ENCODE data around the gene RAF1. TPM values are rescaled to one million over a fixed set of nuclear protein-coding genes. Genes with fewer than 3 reads are reported as not detected.
"Not testable (repeated sequence)": the region's sequence is repeated elsewhere in the genome, so short reads cannot be mapped to it uniquely, and the experiment has no call there.

Gene RAF1
- total RNA-seq, 3 donors from 2014 or later (not counting 1 experiment from before 2014, with no cell fraction given): 142 to 168 (median 156) TPM

- H3K4me3 ChIP-seq (ENCODE audit: low read length): no peak overlapping the region
- intact Hi-C loops (cut with micrococcal nuclease): no loop called here
- WGBS (ENCODE audit: insufficient coverage): 81% methylated on average over 12 of the region's 12 CpGs
- Mint-ChIP-seq H3K27ac (peak overlapping the region; percentile 71 to 75), H3K9me3 (no peaks in the 10 kb centered on the region), H3K36me3 (no peaks in the 10 kb centered on the region), H3K4me1 (peaks cover 41 to 49% of the 10 kb centered on the region in 2 donors), H3K4me3 (peak overlapping the region; percentile 29), H3K27me3 (ENCODE audit: low read depth in 2 of 2) (no peaks in the 10 kb centered on the region)
- ATAC-seq (peak in 2 of 3 donors; percentile 26 to 38), DNase-seq (no peak)
- TF ChIP-seq CTCF (IDR thresholded peaks at IDR 0.05): no peak
- no peaks in the 10 kb centered on the region for H3K27me3 ChIP-seq (ENCODE audit: control insufficient read depth, insufficient read depth, low read length)
- H3K27ac ChIP-seq (ENCODE audit: low read length): no peak overlapping the region
- no peaks in the 10 kb centered on the region for H3K9me3 ChIP-seq (ENCODE audit: control insufficient read depth, insufficient read depth, low read length)
- H3K4me1 ChIP-seq (ENCODE audit: control insufficient read depth, insufficient read depth, low read length): peaks cover 24% of the 10 kb centered on the region
- H3K36me3 ChIP-seq (ENCODE audit: control insufficient read depth, insufficient read depth, low read length): no peaks in the 10 kb centered on the region
These were observed 15.4 kb downstream of the RAF1 start for GRCh38 chr3:12648384-12648959.

GRCh38 chr3:12644331-12644937, 19.5 kb downstream of the RAF1 start:
- no peak for TF ChIP-seq CTCF (IDR thresholded peaks at IDR 0.05)
- ATAC-seq: no peak
- Histone ChIP-seq H3K4me1 (ENCODE audit: control insufficient read depth, insufficient read depth, low read length) (peaks cover 26% of the 10 kb centered on the region), H3K27ac (ENCODE audit: low read length) (no peak overlapping the region), H3K9me3 (ENCODE audit: control insufficient read depth, insufficient read depth, low read length) (no peaks in the 10 kb centered on the region), H3K36me3 (ENCODE audit: control insufficient read depth, insufficient read depth, low read length) (no peaks in the 10 kb centered on the region), H3K27me3 (ENCODE audit: control insufficient read depth, insufficient read depth, low read length) (no peaks in the 10 kb centered on the region), H3K4me3 (ENCODE audit: low read length) (no peak overlapping the region)
- H3K4me1 Mint-ChIP-seq: peaks cover 48 to 51% of the 10 kb centered on the region in 2 donors
- DNase-seq: no peak
- H3K9me3 Mint-ChIP-seq: no peaks in the 10 kb centered on the region
- no peaks in the 10 kb centered on the region for H3K36me3 Mint-ChIP-seq
- H3K4me3 Mint-ChIP-seq: no peak overlapping the region
- intact Hi-C loops (cut with micrococcal nuclease): no loop called here
- no peaks in the 10 kb centered on the region for H3K27me3 Mint-ChIP-seq (ENCODE audit: low read depth in 2 of 2)
- H3K27ac Mint-ChIP-seq: peak overlapping the region in 1 of 2 donors; percentile 16
- WGBS (ENCODE audit: insufficient coverage): 87% methylated on average over 4 of the region's 6 CpGs

- Mint-ChIP-seq H3K27me3 (ENCODE audit: low read depth in 2 of 2) (no peaks in the 10 kb centered on the region), H3K9me3 (no peaks in the 10 kb centered on the region), H3K4me1 (peaks cover 51 to 55% of the 10 kb centered on the region in 2 donors), H3K27ac (no peak overlapping the region), H3K4me3 (no peak overlapping the region), H3K36me3 (no peaks in the 10 kb centered on the region)
- Histone ChIP-seq H3K9me3 (ENCODE audit: control insufficient read depth, insufficient read depth, low read length) (no peaks in the 10 kb centered on the region), H3K27me3 (ENCODE audit: control insufficient read depth, insufficient read depth, low read length) (no peaks in the 10 kb centered on the region), H3K27ac (ENCODE audit: low read length) (no peak overlapping the region), H3K36me3 (ENCODE audit: control insufficient read depth, insufficient read depth, low read length) (no peaks in the 10 kb centered on the region), H3K4me1 (ENCODE audit: control insufficient read depth, insufficient read depth, low read length) (peaks cover 23% of the 10 kb centered on the region), H3K4me3 (ENCODE audit: low read length) (no peak overlapping the region)
- TF ChIP-seq CTCF (IDR thresholded peaks at IDR 0.05): no peak
- no CpG with 5 or more reads among the region's 1 CpG for WGBS (ENCODE audit: insufficient coverage)
- ATAC-seq: no peak
- no peak for DNase-seq
- intact Hi-C loops (cut with micrococcal nuclease): no loop called here
These were observed 20.2 kb downstream of the RAF1 start for GRCh38 chr3:12643724-12644123.

GRCh38 chr3:12643010-12643380, 20.9 kb downstream of the RAF1 start:
- no peak for TF ChIP-seq CTCF (IDR thresholded peaks at IDR 0.05)
- no peaks in the 10 kb centered on the region for H3K27me3 ChIP-seq (ENCODE audit: control insufficient read depth, insufficient read depth, low read length)
- no peaks in the 10 kb centered on the region for H3K9me3 ChIP-seq (ENCODE audit: control insufficient read depth, insufficient read depth, low read length)
- Mint-ChIP-seq H3K4me3 (peak overlapping the region; percentile 6), H3K27me3 (ENCODE audit: low read depth in 2 of 2) (no peaks in the 10 kb centered on the region), H3K36me3 (no peaks in the 10 kb centered on the region), H3K4me1 (peaks cover 48 to 53% of the 10 kb centered on the region in 2 donors), H3K27ac (peak overlapping the region; percentile 19 to 54), H3K9me3 (no peaks in the 10 kb centered on the region)
- no peak overlapping the region for H3K4me3 ChIP-seq (ENCODE audit: low read length)
- no peak overlapping the region for H3K27ac ChIP-seq (ENCODE audit: low read length)
- intact Hi-C loops (cut with micrococcal nuclease): no loop called here
- DNase-seq: no peak
- no peaks in the 10 kb centered on the region for H3K36me3 ChIP-seq (ENCODE audit: control insufficient read depth, insufficient read depth, low read length)
- peaks cover 19% of the 10 kb centered on the region for H3K4me1 ChIP-seq (ENCODE audit: control insufficient read depth, insufficient read depth, low read length)
- no peak for ATAC-seq

- H3K4me1 ChIP-seq (ENCODE audit: control insufficient read depth, insufficient read depth, low read length); ATAC-seq; H3K36me3 Mint-ChIP-seq; DNase-seq; H3K27ac Mint-ChIP-seq; H3K27ac ChIP-seq (ENCODE audit: low read length); H3K9me3 Mint-ChIP-seq; H3K27me3 ChIP-seq (ENCODE audit: control insufficient read depth, insufficient read depth, low read length); intact Hi-C loops (cut with micrococcal nuclease); H3K4me3 Mint-ChIP-seq; H3K9me3 ChIP-seq (ENCODE audit: control insufficient read depth, insufficient read depth, low read length); H3K27me3 Mint-ChIP-seq (ENCODE audit: low read depth in 2 of 2); H3K36me3 ChIP-seq (ENCODE audit: control insufficient read depth, insufficient read depth, low read length); H3K4me3 ChIP-seq (ENCODE audit: low read length): not testable (repeated sequence)
- WGBS (ENCODE audit: insufficient coverage): 98% methylated on average over 4 of the region's 5 CpGs
- peaks cover 48% of the 10 kb centered on the region in 2 donors for H3K4me1 Mint-ChIP-seq
These were observed 23.1 kb downstream of the RAF1 start for GRCh38 chr3:12640853-12641252.

Data from natural killer cell (primary cell).